GM19452 (cell line): ENCODE results near the gene CD4.

Source experiments
- ATAC-seq: cut with Tn5 transposase; IDR thresholded peaks from one replicate; pipeline ENCODE4 v1.9.1; 2021; ENCODE audit not compliant: unreplicated experiment

Gene CD4

GRCh38 chr12:6777386-6777785 is 11.9 kb upstream of the CD4 start:
- no peak for ATAC-seq

DNA sequence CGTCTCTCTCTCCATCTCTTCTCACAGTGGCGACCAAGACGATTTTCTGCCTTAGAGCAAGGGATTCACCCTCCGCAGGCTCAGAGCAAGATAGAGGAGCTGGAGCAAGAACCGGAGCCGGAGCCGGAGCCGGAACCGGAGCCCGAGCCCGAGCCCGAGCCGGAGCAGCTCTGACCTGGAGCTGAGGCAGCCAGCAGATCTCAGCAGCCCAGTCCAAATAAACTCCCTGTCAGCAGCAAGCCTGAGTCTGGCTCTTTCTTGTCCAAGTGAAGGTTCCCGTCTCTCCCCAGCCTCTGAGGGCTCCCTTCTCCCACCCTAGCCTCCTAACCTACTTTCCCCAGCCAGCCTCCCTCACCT is 11.1 kb upstream of the CD4 start:
- ATAC-seq: no peak

DNA sequence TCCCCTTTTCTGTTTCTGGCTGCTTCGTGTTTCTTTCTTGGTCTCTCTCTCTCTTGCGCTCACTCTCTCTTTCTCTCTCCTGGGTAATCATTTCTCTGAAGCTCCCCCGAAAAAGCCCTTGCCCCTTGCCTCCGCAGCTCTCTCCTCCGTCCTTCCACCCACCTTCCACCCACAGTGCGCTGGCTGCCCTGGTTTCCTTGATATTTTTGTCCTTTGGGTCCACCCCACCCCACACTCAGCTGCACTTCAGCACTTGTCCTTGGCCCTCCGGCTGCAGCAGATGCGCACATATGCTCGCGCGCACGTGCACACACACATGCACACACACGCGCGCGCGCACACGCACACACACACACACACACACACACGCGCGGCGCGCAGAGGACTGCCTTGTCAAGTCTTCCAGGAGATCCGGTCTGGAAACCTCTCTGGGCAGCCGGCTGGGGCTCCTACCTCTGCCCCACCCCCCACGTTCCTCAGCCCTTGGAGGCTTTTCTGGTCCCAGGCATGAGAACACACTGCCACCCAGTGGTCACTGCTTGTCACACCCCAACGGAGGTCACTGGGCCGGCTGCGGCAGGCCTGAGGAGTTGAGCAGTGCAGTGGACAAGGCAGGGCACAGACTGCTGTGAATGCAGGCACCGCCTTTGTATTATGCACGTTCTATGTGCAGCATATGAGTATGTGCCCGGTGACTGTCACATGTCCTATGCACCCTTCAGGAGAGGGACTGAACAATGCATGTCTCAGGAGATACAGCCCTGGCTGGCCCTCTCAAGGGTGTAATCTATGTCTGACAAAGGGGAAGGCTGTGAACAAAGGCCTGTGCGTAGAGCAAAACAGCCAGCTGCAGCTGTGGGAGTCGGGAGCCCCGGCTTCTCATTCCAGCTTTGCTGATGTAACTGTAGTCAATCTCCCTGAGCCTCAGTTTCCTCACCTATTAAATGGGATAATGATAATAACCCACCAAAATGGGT is 10.5 kb upstream of the CD4 start:
- peak; percentile 90 for ATAC-seq

DNA sequence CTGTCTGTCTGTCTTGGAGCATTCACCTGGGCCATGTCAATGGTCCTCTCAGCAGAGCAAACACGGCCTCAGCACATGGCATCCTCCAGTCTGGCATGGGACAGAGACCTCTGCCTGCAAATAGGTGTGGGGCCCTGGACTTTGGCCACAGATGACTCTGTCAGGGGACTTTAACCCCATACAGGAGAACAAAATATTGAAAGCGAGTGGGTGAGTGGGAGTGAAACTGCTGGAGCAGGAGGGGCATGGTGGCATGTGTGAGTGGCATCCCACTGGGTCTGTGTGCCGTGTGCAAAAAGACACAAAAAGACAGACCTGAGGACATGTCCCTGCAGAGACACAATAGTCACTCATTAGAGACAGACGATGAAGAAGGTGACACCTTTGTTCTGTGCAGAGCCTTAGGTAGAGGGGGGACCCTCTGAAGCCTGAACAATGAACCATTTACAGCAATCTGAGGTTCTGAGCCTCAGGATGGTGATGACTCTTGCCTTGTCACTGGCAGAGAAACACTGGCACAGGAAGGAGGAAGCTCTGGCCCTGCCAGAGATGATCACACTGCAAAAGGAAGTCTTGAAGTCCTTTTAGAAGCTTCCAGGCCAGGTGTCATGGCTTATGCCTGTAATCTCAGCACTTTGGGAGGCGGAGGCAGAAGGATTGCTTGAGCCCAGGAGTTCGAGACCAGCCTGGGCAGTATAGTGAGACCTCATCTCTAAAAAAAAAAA is 9.5 kb upstream of the CD4 start:
- no peak for ATAC-seq

- ATAC-seq: no peak
Observed at GRCh38 chr12:6780573-6780972, 8.8 kb upstream of the CD4 start.

DNA sequence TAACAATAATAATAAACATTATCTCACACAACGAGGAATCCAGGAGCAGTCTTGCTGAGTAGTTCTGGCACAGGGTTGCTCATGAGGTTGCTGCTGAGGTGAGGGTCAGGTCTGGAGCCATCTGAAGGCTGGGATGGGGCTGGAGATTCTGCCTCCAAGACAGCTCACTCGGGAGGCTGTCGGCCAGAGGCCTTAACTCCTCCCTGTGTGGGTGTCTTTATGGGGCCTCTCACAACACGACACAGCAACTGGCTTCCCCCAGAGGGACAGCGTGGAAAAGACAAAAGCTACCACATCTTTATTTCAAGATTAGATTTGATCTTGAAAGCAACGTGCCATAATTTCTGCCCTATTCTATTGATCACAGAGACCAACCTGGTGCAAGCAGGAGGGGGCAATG is 7.2 kb upstream of the CD4 start:
- no peak for ATAC-seq

DNA sequence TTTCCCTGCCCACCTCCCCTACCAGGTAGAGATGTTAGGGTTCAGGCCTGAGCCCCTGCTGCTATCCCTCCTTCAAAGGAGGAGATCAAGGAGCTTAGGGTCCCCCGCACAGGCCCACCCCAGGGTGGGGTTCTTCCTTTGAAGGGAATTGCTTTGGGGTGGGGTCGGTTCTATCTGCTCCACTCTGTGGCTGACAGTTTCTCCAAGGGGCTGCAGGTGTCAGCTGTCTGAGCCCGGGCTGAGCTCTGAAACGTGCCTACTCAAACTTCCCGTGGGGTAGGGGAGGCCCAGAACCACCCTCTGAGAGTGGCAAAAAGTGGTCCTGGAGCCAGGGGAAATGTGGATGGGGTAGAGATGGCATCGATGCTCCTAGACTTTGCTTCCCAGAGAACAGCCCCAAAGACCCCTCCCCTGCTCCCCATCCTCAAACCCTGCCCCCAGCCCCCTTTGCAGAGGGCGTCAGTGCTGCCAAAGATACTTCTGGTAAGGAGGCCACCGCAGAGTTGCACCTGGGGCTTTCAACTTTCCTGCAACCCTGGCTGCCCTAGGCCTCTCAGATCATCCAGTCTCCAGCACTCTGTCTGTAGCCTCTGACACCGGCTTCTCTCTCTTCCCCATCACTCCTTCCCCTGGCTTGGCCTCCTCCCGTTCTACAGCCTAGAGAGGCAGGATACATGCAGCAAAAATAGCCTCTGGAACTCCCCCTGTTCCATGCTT is 6.3 kb upstream of the CD4 start:
- ATAC-seq: no peak

DNA sequence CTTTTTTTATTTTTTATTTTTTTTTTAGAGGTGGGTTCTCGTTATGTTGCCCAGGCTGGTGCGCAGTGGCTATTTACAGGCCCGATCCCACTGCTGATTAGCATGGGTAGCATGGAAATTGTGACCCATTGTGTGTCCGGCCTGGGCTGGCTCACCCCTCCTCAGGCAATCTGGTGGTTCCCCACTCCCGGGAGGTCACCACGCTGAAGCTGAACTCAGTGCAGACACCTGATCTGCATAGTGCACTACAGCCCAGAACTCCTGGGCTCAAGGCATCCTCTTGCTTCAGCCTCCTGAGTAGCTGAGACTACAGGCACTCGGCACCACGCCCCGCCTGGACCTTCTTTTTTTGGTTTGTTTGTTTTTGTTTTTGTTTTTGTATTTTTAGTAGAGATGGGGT is 5.5 kb upstream of the CD4 start:
- no peak for ATAC-seq

GRCh38 chr12:6784296-6784695 is 5.0 kb upstream of the CD4 start:
- ATAC-seq: no peak

- ATAC-seq: no peak
Observed at GRCh38 chr12:6784761-6785160, 4.6 kb upstream of the CD4 start.

GRCh38 chr12:6786416-6787094 is 2.8 kb upstream of the CD4 start:
- no peak for ATAC-seq

- ATAC-seq: no peak
Observed at GRCh38 chr12:6787309-6787708, 2.0 kb upstream of the CD4 start.

DNA sequence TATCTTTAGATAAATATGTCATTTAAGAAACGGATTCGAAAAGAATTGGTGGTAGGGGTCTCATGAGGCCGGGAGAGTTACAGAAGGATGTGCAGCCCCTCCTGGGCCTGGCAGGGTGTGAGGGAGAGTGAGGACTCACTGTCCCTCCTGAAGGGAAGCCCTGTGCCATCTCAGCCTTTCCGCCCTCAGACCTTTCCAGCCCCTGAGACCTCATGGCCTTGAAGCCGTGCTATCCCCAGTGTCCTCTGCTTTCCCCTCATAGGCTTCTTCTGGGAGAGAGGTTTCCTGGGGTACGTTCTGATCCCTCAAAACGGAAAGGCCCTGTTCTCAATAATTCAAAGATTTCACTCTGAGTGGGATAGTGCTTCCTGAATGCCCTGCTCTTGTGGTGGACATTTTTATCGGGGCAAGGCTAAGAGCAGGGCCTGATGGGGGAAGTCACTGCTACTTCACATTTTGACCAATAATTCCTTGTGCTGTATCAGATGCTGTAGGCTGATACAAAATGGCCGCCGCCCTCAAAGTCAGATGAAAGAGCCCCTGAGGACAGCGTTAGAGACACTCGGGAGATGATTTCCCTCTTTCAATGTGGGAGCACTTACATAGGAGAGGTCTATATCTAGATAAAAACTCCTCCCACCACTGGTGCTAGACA is 1.3 kb downstream of the CD4 start:
- ATAC-seq: no peak

DNA sequence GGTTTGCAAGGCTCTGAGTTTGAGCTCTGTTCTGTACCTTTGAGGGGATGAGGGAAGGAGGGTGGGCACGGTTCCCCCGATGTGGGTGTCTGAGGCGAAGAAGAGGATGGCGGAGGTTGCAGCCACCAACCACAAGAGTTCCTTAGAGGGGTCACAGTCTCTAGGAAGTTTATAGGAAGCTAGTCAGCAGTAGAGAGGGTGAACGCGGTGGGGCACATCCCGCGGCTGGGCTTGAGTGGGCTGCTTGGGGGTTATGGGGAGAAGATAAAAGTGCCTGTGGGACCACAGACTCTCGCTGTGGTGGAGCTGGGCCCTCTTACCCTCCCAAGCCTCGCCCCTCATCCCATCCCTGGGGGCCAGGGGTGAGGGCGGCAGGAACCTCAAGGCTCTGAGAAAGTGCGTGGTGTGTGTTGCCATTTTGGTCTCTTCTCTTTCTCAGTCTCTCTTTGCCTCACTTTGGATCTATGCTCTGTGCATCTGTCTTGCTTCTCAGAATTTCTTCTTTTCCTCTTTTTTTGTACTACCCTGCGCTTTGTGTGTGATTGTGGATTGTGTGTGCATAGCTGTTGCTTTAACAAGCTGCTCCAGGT is 2.7 kb downstream of the CD4 start:
- ATAC-seq: no peak

DNA sequence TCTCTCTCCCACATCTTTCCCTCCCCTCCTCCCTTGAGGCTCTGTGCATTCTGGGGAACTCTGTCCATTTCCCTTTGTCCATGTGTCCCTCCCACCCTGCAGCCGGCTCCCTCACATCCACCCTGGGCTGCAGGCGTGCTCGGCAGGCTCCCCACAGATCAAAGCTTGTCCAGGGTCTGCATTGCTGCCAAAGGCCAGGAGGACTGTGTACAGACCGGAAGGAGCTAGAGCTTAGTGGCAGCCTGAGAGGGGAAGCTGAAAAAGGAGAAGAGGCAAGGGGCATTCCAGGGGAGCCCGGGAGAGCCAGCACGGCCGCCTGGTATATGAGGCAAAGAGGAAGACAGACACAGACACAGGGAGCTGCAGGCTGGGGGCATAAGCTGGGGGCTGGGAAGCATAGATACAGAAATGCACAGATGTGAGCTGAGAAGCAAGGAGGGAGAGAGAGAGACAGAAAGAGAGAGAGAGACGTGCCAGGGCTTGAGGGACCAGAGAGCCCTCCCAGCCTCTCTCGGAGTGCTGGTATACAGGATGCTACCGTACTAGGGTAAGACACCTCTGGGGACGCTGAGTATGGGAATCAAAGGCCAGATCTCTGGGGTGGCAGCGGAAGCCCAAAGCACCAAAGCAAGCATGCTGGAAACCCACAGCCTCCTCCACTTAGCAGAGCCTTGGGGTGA is 3.3 kb downstream of the CD4 start:
- ATAC-seq: no peak

- no peak for ATAC-seq
Observed at GRCh38 chr12:6795088-6795487, 5.8 kb downstream of the CD4 start.

GRCh38 chr12:6796576-6796975 is 7.2 kb downstream of the CD4 start:
- ATAC-seq: no peak

GRCh38 chr12:6799147-6799546 is 9.8 kb downstream of the CD4 start:
- ATAC-seq: no peak

- ATAC-seq: no peak
Observed at GRCh38 chr12:6807170-6807569, 17.8 kb downstream of the CD4 start.

DNA sequence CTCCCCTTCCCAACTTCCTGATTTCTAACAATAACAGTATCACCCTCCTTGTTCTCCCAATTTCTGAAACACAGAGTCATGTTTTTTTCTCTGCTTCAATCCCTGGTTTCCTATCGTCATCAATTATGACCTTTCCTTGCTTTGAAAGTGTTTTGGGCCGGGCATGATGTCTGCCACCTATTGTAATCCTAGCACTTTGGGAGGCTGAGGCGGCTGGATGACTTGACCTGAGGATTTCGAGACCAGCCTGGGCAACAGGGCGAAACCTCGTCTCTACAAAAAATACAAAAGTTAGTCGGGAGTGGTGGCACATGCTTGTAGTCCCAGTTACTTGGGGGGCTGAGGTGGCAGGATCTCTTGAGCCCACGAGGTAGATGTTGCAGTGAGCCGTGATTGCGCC is 19.7 kb downstream of the CD4 start:
- no peak for ATAC-seq
